NCI-H2227 treated with DMSO at 0.1 percent for 48 hours (cell line): ENCODE results near the gene LGI2.
"Not testable (repeated sequence)": the region's sequence is repeated elsewhere in the genome, so short reads cannot be mapped to it uniquely, and the experiment has no call there.

Source experiments
- DNase-seq: peaks from one replicate; lab custom pipeline; 2025; lab: John Stamatoyannopoulos, UW

Gene LGI2, protein sequence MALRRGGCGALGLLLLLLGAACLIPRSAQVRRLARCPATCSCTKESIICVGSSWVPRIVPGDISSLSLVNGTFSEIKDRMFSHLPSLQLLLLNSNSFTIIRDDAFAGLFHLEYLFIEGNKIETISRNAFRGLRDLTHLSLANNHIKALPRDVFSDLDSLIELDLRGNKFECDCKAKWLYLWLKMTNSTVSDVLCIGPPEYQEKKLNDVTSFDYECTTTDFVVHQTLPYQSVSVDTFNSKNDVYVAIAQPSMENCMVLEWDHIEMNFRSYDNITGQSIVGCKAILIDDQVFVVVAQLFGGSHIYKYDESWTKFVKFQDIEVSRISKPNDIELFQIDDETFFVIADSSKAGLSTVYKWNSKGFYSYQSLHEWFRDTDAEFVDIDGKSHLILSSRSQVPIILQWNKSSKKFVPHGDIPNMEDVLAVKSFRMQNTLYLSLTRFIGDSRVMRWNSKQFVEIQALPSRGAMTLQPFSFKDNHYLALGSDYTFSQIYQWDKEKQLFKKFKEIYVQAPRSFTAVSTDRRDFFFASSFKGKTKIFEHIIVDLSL

DNA sequence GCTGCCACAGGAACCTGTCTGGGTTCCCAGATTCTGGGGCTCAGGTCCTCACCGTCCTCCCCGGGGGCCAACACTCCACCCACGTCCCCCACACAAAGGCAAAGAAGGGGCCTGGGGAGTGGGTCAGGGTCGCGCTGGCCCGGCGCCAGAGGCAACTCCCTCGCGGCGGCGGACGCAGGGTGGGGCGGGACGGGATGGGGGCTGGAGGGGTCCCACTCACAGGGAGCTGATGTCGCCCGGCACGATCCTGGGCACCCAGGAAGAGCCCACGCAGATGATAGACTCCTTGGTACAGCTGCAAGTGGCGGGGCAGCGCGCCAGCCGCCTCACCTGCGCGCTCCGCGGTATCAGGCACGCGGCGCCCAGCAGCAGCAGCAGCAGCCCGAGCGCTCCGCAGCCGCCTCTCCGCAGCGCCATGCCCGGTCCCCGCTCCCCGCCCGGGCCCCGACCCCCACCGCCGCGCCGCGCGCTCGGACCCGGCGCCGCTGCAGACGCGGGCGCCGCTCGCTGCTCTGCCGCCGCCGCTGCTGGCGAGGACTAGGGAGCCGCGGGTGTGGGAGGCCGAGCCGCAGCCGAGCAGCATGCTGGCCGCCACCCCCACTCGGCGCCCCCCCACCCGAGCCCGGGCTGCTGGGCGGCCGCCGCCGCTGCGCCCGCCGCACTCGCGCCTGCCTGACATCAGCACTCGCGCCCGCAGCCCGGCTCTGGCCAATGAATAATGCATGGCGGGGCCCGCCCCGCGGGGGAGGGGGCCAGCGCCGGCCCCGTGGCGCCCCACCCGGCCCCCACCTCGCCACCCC is at the start of gene LGI2:
Gene LGI2 (minus strand): TSS at position 670 of the 800 bp plus-strand sequence. CDS start 253 bp downstream, at position 417.
- no peak for DNase-seq

DNA sequence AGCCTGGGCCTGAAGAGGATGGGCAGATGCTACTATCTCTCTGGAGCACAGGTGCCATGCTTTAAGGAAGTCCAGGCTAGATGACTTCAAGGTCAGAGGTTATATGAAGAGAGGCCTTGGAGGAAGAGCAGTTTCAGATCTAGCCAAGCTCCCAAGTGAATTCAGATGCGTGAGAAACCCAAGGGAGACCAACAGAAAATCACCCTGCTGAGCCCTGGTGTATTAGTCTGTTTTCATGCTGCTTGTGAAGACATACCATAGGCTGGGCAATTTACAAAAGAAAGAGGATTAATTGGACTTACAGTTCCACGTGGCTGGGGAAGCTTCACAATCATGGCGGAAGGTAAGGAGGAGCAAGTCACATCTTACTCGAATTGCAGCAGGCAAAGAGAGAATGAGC is 47.8 kb upstream of the LGI2 start:
- DNase-seq, result no peak

DNA sequence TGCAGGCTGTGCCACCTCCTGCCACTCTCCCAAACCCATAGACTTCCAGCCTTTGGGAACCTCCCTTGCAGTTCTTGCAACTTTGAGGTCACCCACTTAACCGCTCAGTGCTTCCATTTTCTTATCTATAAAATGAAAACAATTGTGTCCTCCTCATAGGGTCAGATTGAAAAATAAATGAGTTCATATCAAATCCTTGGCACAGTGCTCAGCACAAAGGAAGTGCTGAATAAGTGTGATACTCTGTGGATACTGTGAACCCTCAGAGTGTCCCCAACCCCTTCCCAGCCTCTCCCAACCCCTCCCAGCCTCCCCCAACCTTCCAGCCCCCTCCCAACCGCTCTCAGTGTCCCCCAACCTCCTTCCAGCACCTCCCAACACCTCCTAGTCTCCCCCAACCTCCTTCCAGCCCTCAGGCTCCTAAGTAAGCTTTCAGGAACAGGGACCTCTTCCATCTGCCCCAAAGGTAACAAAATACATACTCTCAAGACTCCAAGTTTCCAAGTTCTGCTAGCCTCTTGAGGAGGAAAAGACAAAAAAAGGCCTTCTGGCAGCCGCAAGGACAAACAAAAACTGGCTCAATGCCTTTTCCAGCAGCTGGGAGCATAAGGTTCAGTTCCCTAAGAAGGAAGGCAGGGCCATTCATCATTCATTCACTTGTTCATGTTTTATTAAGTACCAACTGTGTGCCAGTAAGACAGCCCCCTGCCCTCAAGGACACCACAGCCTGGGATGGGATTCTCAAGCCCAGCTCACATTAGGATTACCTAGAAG is 46.1 kb upstream of the LGI2 start:
- no peak for DNase-seq

DNA sequence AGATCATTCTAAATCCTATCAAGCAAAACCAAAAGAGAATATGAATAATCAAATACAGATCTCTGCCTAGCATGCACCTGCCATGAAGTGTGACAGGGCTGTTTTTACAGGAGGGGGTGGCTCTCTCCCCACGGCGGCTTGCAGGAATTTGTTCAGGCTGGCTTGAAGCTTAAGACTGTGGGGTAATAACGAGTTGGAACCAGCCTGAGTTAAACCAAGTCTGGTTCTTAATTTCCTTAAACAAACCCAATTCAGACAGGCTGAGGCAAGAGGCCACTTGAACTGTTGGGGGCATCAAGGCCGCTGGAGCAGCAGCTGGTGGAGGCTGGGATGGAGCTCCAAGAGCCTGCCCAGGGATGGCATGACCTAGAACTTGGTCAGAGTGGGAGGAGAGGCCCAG is 45.1 kb upstream of the LGI2 start:
- DNase-seq, result no peak

DNA sequence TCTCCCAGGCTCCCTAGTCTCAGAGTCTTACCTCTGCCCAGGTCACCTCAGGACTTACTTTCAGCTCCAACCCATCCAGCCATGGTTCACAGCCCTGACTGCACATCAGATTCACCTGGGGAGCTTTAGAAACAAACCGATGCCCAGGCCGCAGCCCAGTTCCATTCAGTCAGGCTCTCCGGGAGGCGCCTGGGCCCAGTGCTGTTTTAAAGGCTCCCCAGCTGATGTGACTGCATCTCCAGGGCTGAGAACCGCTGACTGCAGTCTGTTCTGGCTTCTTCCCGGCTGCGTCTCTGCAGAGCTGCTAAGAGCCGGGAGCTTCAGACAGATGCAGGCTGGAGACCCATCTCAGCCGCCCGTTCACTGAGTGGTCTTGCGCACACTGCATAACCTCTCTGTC is 44.4 kb upstream of the LGI2 start:
- DNase-seq, result no peak

DNA sequence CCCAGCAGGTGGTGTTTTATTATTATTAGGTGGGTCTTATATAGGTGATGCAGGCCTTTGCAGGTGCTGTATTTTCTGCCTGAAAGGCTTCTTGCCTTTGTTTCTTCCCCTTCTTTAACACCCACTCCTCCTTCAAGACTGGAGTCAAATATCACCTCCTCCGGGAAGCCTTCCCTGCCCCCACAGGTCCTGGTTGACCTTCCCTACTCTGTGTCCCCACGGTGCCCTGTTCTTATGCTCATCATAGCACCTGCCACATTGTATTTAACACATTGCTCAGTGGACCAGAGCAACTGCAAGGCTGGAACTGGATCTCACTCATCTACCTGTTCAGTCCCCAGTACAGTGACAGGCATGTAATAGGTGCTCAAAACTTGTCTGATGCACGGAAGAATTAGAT is 39.8 kb upstream of the LGI2 start:
- DNase-seq, result no peak

DNA sequence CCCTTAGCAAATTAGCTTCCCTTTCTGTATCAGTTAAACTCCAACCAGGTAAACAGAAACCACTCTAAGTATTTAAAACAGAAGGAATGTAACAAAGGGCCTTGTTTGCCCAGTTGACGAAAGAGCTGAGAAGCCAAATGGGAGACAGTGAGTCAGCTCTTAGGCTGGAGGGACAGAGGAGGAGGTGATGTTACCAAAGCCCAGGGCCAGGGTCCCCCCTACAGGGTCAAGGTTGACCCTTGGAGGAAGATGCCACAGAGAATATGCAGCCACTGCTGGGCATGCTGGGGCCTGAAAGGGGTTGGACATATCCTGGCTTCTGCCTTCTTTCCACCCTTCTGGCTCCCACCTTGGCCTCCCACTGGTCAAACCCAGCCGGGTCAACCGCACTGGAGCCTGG is 38.3 kb upstream of the LGI2 start:
- no peak for DNase-seq

DNA sequence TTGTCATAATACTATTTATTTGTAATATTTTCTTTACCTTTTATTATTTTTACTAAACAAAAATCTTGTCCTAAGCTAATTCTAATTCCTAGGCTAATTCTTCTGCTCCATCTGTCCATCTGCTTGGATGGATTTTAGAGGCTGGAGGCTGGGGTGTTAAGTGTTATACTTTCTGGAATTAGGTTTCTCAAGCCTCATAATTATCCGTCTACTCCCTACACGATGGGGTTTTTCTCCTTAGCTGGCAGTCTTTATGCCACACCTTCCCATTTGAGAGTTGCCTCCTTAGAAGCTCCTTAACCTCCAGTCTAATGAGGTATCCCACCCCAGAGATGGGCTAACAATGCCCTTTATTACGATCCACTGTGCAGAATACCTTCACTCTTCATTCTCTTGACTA is 37.6 kb upstream of the LGI2 start:
- DNase-seq, result no peak

DNA sequence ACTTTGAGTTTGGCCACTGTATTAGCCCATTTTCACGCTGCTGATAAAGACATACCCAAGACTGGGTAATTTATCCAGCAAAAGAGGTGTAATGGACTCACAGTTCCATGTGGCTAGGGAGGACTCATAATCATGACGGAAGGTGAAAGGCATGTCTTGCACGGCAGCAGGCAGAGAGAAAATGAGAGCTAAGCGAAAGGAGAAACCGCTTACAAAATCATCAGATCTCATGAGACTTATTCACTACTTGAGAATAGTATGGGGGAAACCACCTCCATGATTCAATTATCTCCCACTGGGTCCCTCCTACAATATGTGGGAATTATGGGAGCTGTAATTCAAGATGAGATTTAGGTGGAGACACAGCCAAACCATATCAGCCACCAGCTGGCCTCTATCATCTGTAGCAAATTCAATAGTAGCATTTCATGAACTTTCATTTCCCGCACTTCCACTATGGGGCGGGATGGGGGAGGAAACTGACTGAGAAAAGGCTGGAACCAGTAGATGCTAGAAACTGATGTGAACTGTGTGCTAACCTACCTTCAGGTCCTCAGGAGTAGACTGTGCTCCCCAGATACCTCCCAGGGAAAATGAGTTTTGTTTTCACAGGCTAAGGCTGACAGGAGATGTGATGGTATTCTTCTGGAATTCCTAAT is 35.3 kb upstream of the LGI2 start:
- DNase-seq, result no peak

DNA sequence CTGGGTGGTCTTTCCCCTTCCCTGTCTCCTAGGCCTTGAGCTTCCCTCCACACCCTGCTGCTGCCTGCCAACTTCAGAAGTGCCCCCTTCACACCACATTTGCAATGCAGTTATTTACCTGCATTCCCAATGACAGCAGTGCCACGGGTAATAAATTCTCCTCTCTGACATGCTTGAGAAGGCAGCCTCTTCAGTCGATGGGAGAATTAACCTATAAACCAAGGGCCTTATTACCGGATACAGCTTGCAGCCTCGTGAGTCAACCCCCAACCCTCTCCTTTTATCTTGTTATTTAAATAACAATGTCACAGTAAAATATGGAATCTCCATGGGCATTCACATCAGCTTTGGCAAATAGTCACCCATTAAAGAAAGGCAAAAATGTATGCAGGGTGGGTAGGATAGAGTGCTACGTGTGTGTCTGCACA is 34.7 kb upstream of the LGI2 start:
- peak; percentile 59 for DNase-seq

DNA sequence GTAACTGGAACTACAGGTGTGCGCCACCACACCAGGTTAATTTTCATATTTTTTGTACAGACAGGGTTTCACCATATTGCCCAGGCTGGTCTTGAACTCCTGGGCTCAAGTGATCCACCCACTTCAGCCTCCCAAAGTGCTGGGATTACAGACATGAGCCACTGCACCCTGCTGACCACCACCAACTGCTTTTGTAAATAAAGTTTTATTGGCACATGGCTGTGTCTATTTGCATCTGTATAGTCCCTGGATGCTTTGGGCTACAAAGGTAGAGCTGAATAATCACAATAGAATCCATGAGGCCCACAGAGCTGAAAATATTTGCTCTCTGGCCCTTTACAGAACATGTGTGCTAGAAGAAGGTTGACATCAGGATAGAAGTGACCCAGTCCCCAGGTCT is 33.7 kb upstream of the LGI2 start:
- not testable (repeated sequence) for DNase-seq

DNA sequence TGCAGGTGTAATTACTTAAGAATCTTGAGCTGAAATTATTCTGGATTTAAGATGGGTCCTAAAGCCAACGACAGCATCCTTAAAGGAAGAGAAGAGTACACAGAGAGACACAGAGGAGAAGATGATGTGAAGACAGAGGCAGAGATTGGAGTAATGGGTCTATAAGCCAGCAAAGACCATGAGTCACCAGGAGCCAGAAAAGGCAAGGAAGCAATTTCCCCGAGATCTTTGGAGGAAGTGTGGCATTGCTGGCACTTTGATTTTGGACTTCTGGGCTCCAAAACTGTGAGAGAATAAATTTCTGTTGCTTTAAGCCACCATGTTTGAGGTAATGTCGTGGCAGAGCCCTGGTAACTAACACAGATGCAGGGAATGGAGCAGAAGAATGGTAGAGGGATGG is 32.4 kb upstream of the LGI2 start:
- no peak for DNase-seq

DNA sequence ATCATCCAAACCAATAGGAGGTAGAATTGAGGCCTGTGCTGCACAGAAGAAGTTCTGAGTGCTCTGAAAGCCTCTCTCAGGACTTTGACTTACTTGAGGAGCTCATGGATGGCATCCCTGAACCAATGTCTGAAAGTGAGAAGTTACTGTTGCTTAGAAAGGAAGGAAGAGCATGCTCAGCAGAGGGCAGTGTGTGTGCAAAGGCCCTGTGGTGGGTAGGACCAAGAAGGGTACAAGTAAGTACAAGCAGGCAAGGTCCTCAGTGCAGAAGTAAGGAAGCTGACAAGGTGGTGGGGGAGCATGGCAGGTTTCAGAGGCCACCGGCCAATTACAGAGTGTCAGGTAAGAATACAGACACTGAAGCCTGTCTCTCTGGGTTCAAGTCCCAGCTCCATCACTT is 31.4 kb upstream of the LGI2 start:
- DNase-seq, result no peak

DNA sequence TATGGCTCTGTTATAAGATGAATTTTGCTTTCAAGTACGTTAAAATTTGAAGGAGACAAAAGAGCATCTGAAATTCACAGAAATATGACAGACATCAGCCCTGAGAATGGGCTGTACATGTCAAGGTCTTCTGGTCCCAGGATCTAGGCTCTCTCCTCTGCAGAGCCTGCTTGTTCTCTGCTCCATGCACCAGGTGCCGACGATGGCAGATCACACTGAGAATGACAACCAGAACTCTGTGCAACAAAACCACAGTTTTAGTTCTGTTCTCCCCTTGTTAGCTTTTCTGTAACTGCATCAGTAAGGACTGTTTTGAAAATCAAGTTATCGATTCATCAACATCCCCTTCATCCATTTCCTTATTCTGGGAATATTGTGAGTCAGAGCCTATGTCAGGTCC is 30.9 kb upstream of the LGI2 start:
- no peak for DNase-seq

DNA sequence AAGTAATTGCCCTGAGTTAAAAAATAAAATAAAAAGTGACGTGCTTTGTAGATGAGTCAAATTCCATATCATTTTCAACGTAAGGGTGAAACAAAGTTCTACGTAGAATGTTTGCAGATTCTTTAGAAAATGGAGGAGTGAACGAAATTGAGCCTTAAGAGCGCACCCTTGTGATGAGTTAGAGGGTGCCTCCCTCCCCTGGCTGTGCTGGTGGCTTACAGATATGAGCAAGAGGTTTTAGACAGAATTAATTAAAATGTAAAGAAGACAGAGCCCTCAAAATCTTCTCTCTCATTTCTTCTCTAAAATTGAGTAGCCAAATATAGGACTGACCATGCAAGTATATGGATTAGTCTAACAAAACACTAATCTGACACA is 30.2 kb upstream of the LGI2 start:
- no peak for DNase-seq

DNA sequence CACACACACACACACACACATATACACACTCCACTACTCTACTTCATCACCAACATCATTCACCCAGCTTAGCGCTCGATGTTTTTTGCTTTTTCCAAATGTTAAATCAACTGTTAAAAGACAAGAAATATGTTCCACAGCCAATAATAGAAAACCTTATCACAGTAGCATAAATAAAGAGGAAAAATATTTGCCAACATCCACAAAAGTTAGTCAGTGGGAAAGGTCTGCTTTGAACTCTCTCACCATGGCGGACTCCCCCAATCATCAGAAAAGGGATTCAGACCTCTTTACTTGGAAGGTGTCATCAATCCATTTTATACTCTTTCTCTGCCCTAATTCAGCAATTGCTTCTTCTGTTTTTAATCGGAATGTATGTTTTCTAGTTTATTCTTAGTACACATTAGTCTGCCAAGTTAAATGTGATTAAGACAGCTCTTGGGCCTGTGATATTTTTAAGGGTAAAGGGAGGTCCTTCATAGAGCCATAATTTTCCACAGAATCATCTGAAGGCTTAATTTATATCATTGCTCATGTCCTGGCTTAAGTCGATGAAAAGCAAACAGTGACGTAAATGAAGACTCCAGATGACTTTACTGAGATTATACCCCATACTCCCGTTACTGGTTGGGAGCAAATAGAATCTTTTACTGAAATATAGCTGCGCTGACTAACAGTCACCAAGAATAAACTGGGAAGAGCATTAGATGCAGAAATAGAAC is 29.7 kb upstream of the LGI2 start:
- no peak for DNase-seq

DNA sequence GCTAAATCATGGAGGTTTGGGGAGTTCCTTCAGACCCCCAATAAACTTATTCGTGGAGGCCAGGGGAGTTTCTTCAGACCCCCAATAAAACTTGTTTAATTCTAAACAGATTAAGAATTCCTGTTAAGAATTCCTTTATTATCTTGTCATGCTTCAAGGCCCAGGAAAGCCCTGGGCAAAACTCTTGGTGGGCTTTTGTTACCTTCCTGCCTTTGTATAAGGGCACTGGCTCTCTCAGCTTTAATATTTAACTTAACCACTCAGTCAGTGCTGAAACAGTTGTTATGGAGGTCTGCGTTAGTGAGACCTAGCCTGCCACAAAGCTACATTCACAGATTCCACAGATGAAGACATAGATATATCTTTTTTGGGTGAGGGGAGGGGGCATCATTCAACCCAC is 29.0 kb upstream of the LGI2 start:
- DNase-seq, result no peak

DNA sequence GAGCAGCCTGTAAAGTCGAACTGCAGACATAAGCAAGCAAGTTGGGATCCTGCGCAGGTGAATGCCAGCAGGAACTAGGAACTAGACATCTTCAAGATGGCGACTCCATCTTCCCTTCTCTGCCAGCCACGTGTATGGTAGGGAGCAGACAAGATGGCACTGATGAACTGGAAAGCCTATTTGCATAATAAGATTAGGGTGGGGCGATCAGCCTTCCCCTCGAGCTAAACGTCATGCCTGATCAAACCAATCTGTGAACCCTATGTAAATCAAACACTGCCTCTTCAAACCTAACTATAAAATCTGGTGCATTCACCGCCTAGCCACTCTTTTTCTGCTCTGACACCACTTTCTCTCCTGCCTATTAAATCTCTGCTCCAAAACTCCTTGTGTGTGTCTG is 28.1 kb upstream of the LGI2 start:
- DNase-seq, result no peak

DNA sequence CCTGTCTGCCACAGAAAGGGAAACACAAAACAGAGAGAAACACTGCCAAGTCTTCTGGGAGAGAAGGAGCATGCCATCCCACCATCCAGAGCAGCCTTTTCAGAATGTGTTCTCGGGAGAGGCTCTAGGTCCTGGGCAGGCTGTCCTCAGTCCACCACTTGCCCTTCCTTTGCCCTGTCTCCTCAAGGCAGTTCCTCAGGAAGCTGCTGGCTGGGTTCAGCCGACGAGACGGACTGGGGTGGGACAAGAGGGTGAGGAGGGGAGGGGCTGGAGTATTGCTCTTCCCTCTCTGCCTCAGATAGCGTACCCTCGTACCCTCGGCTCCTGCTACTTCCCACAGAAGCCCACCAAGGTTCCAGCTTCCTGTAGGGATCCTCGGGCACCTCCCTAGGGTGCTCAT is 26.6 kb upstream of the LGI2 start:
- no peak for DNase-seq

DNA sequence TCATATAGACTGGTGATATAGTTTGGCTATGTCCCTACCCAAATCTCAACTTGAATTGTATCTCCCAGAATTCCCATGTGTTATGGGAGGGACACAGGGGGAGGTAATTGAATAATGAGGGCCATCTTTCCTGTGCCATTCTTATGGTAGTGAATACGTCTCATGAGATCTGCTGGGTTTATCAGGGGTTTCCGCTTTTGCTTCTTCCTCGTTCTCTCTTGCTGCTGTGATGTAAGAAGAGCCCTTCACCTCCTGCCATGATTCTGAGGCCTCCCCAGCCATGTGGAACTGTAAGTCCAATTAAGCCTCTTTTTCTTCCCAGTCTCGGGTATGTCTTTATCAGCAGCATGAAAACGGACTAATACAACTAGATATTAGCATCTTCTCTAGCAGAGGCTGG is 21.3 kb upstream of the LGI2 start:
- DNase-seq, result not testable (repeated sequence)

DNA sequence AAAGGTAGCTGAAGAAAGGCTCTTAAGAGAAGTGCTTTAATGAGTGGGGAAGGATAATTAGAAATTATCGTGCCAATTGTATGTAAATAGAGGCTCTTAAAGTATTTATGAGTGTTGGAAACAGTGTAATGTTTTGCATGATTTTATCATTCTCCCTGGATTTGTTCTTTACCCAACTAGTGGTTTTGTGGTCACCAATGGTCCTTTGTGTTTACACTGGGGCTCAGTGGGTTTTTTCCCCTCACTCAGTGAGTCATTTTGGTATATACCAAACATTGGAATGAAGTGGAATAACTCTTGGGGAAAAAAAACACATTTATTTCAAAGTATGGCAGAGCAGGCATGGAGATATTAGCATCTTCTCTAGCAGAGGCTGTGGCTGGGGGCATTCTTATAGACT is 20.8 kb upstream of the LGI2 start:
- DNase-seq, result no peak
